Body of pancreas (tissue), 4 donors: ENCODE results near the gene ACADM.
"Not testable (repeated sequence)": the region's sequence is repeated elsewhere in the genome, so short reads cannot be mapped to it uniquely, and the experiment has no call there.

Experiments used
- CTCF ChIP-seq, 7 experiments: fragments of 450-650 bp in 4 of 7; fragments of 200-600 bp in 3 of 7; sonication (generic) in 3 of 7; IDR thresholded peaks; one replicate each; pipeline ENCODE4 v1.5.1; 2016 to 2019; ENCODE audit warnings: antibody characterized with exemption in 7 of 7
- POLR2A ChIP-seq, 3 donors: fragments of 450-650 bp; IDR thresholded peaks; one replicate each; pipeline ENCODE4 v1.6.1; 2016; ENCODE audit warnings: antibody characterized with exemption in 3 of 3, mild to moderate bottlenecking in 2 of 3

- TF ChIP-seq POLR2A, CTCF (IDR thresholded peaks at IDR 0.05): not testable (repeated sequence)
Observed at GRCh38 chr1:75758543-75758942, 34.0 kb downstream of the ACADM start.
